ENCODE measurements around the gene SEZ6. TPM values are rescaled to one million over a fixed set of nuclear protein-coding genes. Genes with fewer than 3 reads are reported as not detected.

The SEZ6 gene
- polyA plus RNA-seq, 3 donors, result 0.17 to 0.33 (median 0.18) TPM

GRCh38 chr17:28997806-28998205 is 8.0 kb downstream of the SEZ6 start:
- Histone ChIP-seq H3K4me3 (replicated peaks in 1 of 3; ENCODE audit: low read depth in 2 of 3, low read length in 3 of 3) (no peak overlapping the region), H3K36me3 (replicated peaks in 1 of 2; ENCODE audit: control insufficient read depth in 1 of 2, insufficient read depth in 2 of 2, low read length in 2 of 2) (no peaks in the 10 kb centered on the region), H3K27me3 (ENCODE audit: control insufficient read depth in 2 of 2, insufficient read depth in 2 of 2, low read length in 2 of 2) (peaks cover 0 to 12% of the 10 kb centered on the region in 2 donors), H3K79me2 (ENCODE audit: insufficient read depth, low read length) (no peaks in the 10 kb centered on the region), H3K4me1 (ENCODE audit: control insufficient read depth in 1 of 2, insufficient read depth in 2 of 2, low read length in 2 of 2) (no peaks in the 10 kb centered on the region), H3K9ac (ENCODE audit: insufficient read depth, low read length, poor library complexity, severe bottlenecking) (no peak overlapping the region), H3K9me3 (replicated peaks in 1 of 2; ENCODE audit: control insufficient read depth in 1 of 2, insufficient read depth in 1 of 2, low read length in 2 of 2) (no peaks in the 10 kb centered on the region), H4K20me1 (ENCODE audit: insufficient read depth, low read length) (no peaks in the 10 kb centered on the region), H2AFZ (ENCODE audit: insufficient read depth, low read depth, low read length, poor library complexity, severe bottlenecking) (no peak overlapping the region), H3K27ac (ENCODE audit: low read depth in 1 of 2, low read length in 2 of 2) (no peak overlapping the region), H3K4me2 (replicated peaks; ENCODE audit: extremely low read depth, low read length, poor library complexity, severe bottlenecking) (no peak overlapping the region)
- H3K27me3 Mint-ChIP-seq (ENCODE audit: low read depth in 3 of 3), result peaks cover 16 to 26% (median 19%) of the 10 kb centered on the region in 3 donors
- no peaks in the 10 kb centered on the region for H3K36me3 Mint-ChIP-seq
- TF ChIP-seq CTCF (IDR thresholded peaks at IDR 0.05), result no peak
- 100% methylated on average over 1 of the region's 1 CpG for WGBS (ENCODE audit: insufficient coverage)
- intact Hi-C loops (cut with micrococcal nuclease), result no loop called here
- peaks cover 0 to 4% (median 0%) of the 10 kb centered on the region in 7 donors for H3K9me3 Mint-ChIP-seq
- peak overlapping the region in 1 of 2 donors; percentile 7 for H3K4me3 Mint-ChIP-seq
- DNase-seq, result no peak
- H3K27ac Mint-ChIP-seq, result no peak overlapping the region
- H3K4me1 Mint-ChIP-seq, result peaks cover 4% of the 10 kb centered on the region

GRCh38 chr17:28996554-28997096 is 9.2 kb downstream of the SEZ6 start:
- no peak overlapping the region for H3K27ac Mint-ChIP-seq
- 46% methylated on average over 5 of the region's 5 CpGs for WGBS (ENCODE audit: insufficient coverage)

More at GRCh38 chr17:28996554-28997096, 9.2 kb downstream of the SEZ6 start:
- no peak overlapping the region for H3K4me3 Mint-ChIP-seq
- H3K27me3 Mint-ChIP-seq (ENCODE audit: low read depth in 3 of 3), result peaks cover 10 to 20% (median 17%) of the 10 kb centered on the region in 3 donors
- no peak overlapping the region for H3K9ac ChIP-seq (ENCODE audit: insufficient read depth, low read length, poor library complexity, severe bottlenecking)
- intact Hi-C loops (cut with micrococcal nuclease), result no loop called here
- no peaks in the 10 kb centered on the region for H4K20me1 ChIP-seq (ENCODE audit: insufficient read depth, low read length)
- H3K27me3 ChIP-seq (ENCODE audit: control insufficient read depth in 2 of 2, insufficient read depth in 2 of 2, low read length in 2 of 2), result peaks cover 0 to 2% of the 10 kb centered on the region in 2 donors
- no peaks in the 10 kb centered on the region for H3K9me3 ChIP-seq (replicated peaks in 1 of 2; ENCODE audit: control insufficient read depth in 1 of 2, insufficient read depth in 1 of 2, low read length in 2 of 2)
- no peaks in the 10 kb centered on the region for H3K4me1 ChIP-seq (ENCODE audit: control insufficient read depth in 1 of 2, insufficient read depth in 2 of 2, low read length in 2 of 2)
- no peaks in the 10 kb centered on the region for H3K36me3 ChIP-seq (replicated peaks in 1 of 2; ENCODE audit: control insufficient read depth in 1 of 2, insufficient read depth in 2 of 2, low read length in 2 of 2)
- no peak overlapping the region for H2AFZ ChIP-seq (ENCODE audit: insufficient read depth, low read depth, low read length, poor library complexity, severe bottlenecking)
- no peak overlapping the region for H3K27ac ChIP-seq (ENCODE audit: low read depth in 1 of 2, low read length in 2 of 2)
- no peaks in the 10 kb centered on the region for H3K36me3 Mint-ChIP-seq
- DNase-seq, result no peak
- no peak overlapping the region for H3K4me2 ChIP-seq (replicated peaks; ENCODE audit: extremely low read depth, low read length, poor library complexity, severe bottlenecking)
- TF ChIP-seq CTCF (IDR thresholded peaks at IDR 0.05), result no peak
- peaks cover 4% of the 10 kb centered on the region for H3K4me1 Mint-ChIP-seq
- H3K4me3 ChIP-seq (replicated peaks in 1 of 3; ENCODE audit: low read depth in 2 of 3, low read length in 3 of 3), result no peak overlapping the region
- no peaks in the 10 kb centered on the region for H3K79me2 ChIP-seq (ENCODE audit: insufficient read depth, low read length)
- H3K9me3 Mint-ChIP-seq, result peaks cover 0 to 2% (median 0%) of the 10 kb centered on the region in 7 donors

Data from CD14-positive monocyte (primary cell).